GM18508 (cell line): ENCODE results near the gene PATJ.
"Not testable (repeated sequence)": the region's sequence is repeated elsewhere in the genome, so short reads cannot be mapped to it uniquely, and the experiment has no call there.

Experiments used
- ATAC-seq: cut with Tn5 transposase; IDR thresholded peaks from one replicate; pipeline ENCODE4 v1.9.1; 2021; ENCODE audit warnings: moderate number of reproducible peaks; ENCODE audit not compliant: insufficient read depth, unreplicated experiment

The PATJ gene

GRCh38 chr1:61873581-61873980 is 131.3 kb downstream of the PATJ start:
- no peak for ATAC-seq

GRCh38 chr1:61873994-61874393 is 131.7 kb downstream of the PATJ start:
- no peak for ATAC-seq

GRCh38 chr1:61875198-61875597 is 132.9 kb downstream of the PATJ start:
- ATAC-seq, result no peak

- not testable (repeated sequence) for ATAC-seq
These were observed 137.7 kb downstream of the PATJ start for GRCh38 chr1:61879887-61880474.

- ATAC-seq, result no peak
These were observed 145.0 kb downstream of the PATJ start for GRCh38 chr1:61887076-61887867.

GRCh38 chr1:61887931-61888564 is 145.8 kb downstream of the PATJ start:
- ATAC-seq, result no peak

GRCh38 chr1:61888808-61889207 is 146.5 kb downstream of the PATJ start:
- ATAC-seq, result no peak

- ATAC-seq, result not testable (repeated sequence)
These were observed 148.2 kb downstream of the PATJ start for GRCh38 chr1:61890435-61890834.

- ATAC-seq, result no peak
These were observed 150.7 kb downstream of the PATJ start for GRCh38 chr1:61892977-61893376.

- not testable (repeated sequence) for ATAC-seq
These were observed 152.0 kb downstream of the PATJ start for GRCh38 chr1:61894296-61894695.

- ATAC-seq, result no peak
These were observed 152.9 kb downstream of the PATJ start for GRCh38 chr1:61895175-61895574.

GRCh38 chr1:61898658-61899057 is 156.4 kb downstream of the PATJ start:
- no peak for ATAC-seq

- ATAC-seq, result no peak
These were observed 162.1 kb downstream of the PATJ start for GRCh38 chr1:61904354-61904753.

- ATAC-seq, result no peak
These were observed 164.8 kb downstream of the PATJ start for GRCh38 chr1:61907102-61907501.

- ATAC-seq, result no peak
These were observed 167.8 kb downstream of the PATJ start for GRCh38 chr1:61910035-61910434.

- ATAC-seq, result no peak
These were observed 172.7 kb downstream of the PATJ start for GRCh38 chr1:61914823-61915482.

GRCh38 chr1:61921435-61921834 is 179.2 kb downstream of the PATJ start:
- ATAC-seq, result no peak

GRCh38 chr1:61922950-61923480 is 180.7 kb downstream of the PATJ start:
- no peak for ATAC-seq

GRCh38 chr1:61925591-61926298 is 183.5 kb downstream of the PATJ start:
- ATAC-seq, result no peak

GRCh38 chr1:61926597-61926996 is 184.3 kb downstream of the PATJ start:
- ATAC-seq, result no peak
